ENCODE data around the gene ABI3.

The ABI3 gene

GRCh38 chr17:49198211-49198610 is 12.3 kb upstream of the ABI3 start:
- no peak for DNase-seq

GRCh38 chr17:49200423-49201083 is 10.0 kb upstream of the ABI3 start:
- no peak for DNase-seq

GRCh38 chr17:49201481-49201927 is 9.0 kb upstream of the ABI3 start:
- DNase-seq = no peak

GRCh38 chr17:49203796-49204195 is 6.7 kb upstream of the ABI3 start:
- no peak for DNase-seq

- DNase-seq = no peak
Measured at GRCh38 chr17:49204516-49204915, 6.0 kb upstream of the ABI3 start.

- DNase-seq = no peak
Measured at GRCh38 chr17:49209061-49209571, 1.4 kb upstream of the ABI3 start.

GRCh38 chr17:49213399-49213798 is 2.9 kb downstream of the ABI3 start:
- no peak for DNase-seq

GRCh38 chr17:49213847-49214246 is 3.3 kb downstream of the ABI3 start:
- DNase-seq = no peak

- no peak for DNase-seq
Measured at GRCh38 chr17:49214676-49215360, 4.3 kb downstream of the ABI3 start.

- no peak for DNase-seq
Measured at GRCh38 chr17:49216482-49216881, 6.0 kb downstream of the ABI3 start.

GRCh38 chr17:49216953-49217650 is 6.6 kb downstream of the ABI3 start:
- DNase-seq = no peak

- DNase-seq = no peak
Measured at GRCh38 chr17:49217651-49218413, 7.3 kb downstream of the ABI3 start.

- no peak for DNase-seq
Measured at GRCh38 chr17:49218941-49219913, 8.7 kb downstream of the ABI3 start.

GRCh38 chr17:49219987-49220386 is 9.5 kb downstream of the ABI3 start:
- DNase-seq = no peak

- no peak for DNase-seq
Measured at GRCh38 chr17:49223168-49223516, 12.6 kb downstream of the ABI3 start.

GRCh38 chr17:49223517-49224197 is 13.2 kb downstream of the ABI3 start:
- DNase-seq = no peak

GRCh38 chr17:49224198-49224996 is 13.9 kb downstream of the ABI3 start:
- DNase-seq = no peak

GRCh38 chr17:49224997-49225337 is 14.5 kb downstream of the ABI3 start:
- DNase-seq = no peak

GRCh38 chr17:49225554-49226236 is 15.2 kb downstream of the ABI3 start:
- no peak for DNase-seq
